Sigmoid colon (tissue), 4 donors: ENCODE measurements around the gene NAT14.

Experiments
- CTCF ChIP-seq, 4 experiments: fragments of 450-650 bp in 3 of 4; fragments of 200-600 bp in 1 of 4; IDR thresholded peaks; one replicate each; pipeline ENCODE4 v1.5.1; 2016 to 2019; ENCODE audit warnings: antibody characterized with exemption in 4 of 4, mild to moderate bottlenecking in 3 of 4, moderate library complexity in 2 of 4
- EP300 ChIP-seq, 4 donors: sonication (generic); formaldehyde crosslinking; IDR thresholded peaks; one replicate each; pipeline ENCODE4 v1.6.1; 2017; ENCODE audit warnings: antibody characterized with exemption in 4 of 4
- POLR2A ChIP-seq, 2 donors: fragments of 450-650 bp; IDR thresholded peaks; one replicate each; pipeline ENCODE4 v1.6.1; 2016; ENCODE audit warnings: antibody characterized with exemption in 2 of 2, mild to moderate bottlenecking in 2 of 2, moderate library complexity in 2 of 2
- POLR2AphosphoS5 ChIP-seq, 4 donors: sonication (generic); formaldehyde crosslinking; IDR thresholded peaks; one replicate each; pipeline ENCODE4 v1.6.1; 2017; ENCODE audit warnings: antibody characterized with exemption in 4 of 4

GRCh38 chr19:55483706-55484592 is 1.0 kb upstream of the NAT14 start:
- TF ChIP-seq POLR2A (IDR thresholded peaks at IDR 0.05): no peak
- TF ChIP-seq CTCF (IDR thresholded peaks at IDR 0.05): no peak
- no peak for TF ChIP-seq POLR2AphosphoS5 (IDR thresholded peaks at IDR 0.05)
- no peak for TF ChIP-seq EP300 (IDR thresholded peaks at IDR 0.05)
